ENCODE data around the gene RPL23.

The RPL23 gene

DNA sequence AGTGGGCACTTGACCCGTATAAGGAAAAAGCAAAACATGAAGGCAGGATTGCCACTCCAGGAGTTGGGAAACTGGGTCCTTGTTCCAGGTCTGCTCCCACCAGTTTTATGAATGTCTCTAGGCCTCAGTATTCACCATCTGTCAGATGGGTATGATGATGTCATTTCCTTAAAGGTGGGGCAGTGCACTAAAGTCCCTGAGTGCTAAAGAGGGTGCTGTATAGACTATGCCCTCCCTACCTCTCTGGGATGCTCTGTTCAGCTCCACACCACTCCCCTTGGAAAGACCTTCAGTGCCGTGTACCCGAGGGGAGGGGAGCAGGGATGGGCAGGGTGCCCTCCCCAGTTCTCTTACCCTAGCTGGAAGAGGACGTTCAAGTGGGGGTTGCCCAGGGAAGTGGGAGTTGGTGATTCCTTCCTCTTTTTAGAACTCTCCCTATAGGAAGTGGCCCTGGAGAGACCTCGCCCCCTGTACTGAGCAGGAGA lies 18.5 kb upstream of the RPL23 start:
- DNase-seq (ENCODE audit: low read depth) = no peak
- peak overlapping the region; percentile 97 for H3K4me3 ChIP-seq (ENCODE audit: control insufficient read depth, low read depth, low read length)
- TF ChIP-seq, protein P1, sequence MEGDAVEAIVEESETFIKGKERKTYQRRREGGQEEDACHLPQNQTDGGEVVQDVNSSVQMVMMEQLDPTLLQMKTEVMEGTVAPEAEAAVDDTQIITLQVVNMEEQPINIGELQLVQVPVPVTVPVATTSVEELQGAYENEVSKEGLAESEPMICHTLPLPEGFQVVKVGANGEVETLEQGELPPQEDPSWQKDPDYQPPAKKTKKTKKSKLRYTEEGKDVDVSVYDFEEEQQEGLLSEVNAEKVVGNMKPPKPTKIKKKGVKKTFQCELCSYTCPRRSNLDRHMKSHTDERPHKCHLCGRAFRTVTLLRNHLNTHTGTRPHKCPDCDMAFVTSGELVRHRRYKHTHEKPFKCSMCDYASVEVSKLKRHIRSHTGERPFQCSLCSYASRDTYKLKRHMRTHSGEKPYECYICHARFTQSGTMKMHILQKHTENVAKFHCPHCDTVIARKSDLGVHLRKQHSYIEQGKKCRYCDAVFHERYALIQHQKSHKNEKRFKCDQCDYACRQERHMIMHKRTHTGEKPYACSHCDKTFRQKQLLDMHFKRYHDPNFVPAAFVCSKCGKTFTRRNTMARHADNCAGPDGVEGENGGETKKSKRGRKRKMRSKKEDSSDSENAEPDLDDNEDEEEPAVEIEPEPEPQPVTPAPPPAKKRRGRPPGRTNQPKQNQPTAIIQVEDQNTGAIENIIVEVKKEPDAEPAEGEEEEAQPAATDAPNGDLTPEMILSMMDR (conservative IDR thresholded peaks at IDR 0.05; ENCODE audit: control insufficient read depth, insufficient read depth, low read depth, low read length) = no peak

DNA sequence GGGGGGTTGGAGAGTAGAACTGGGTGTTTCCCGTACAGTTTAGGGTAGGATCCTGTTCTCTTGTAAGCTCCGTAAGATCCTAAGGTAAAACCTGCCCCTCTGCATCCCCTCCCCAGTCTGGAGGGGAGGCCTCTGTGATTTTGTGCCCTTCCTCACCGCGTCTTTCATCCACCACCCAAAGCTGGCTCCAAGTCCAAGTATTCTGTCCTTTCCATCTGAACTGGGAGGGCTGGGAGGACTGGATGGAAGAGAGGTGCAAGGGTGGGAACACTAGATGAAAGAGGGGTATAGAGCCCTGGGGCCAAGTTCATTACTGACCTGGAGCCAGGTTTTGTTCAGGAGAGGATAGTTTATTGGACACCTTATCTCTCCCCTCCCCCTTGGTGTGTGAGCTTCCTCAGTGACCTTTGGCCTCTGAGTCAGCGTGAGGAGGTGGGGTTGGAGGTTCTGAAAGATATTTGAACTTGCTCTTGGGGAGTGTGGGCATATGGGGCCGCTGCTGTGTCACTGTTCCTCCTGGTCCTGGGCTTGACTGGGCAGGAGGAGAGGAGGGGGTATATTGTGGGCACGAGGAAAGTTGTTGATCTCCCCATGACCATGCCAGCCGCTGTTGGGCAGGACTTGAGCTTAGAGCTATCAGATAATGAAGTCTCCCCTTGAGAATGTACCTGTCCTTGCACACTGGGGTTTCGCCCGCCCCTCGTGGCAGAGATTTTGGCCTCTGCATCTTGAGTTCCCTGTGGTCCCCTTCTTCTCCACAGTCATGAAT lies 17.9 kb upstream of the RPL23 start:
- peak; percentile 87 for DNase-seq (ENCODE audit: low read depth)
- peak overlapping the region; percentile 97 for H3K4me3 ChIP-seq (ENCODE audit: control insufficient read depth, low read depth, low read length)
- TF ChIP-seq, protein P1 (conservative IDR thresholded peaks at IDR 0.05; ENCODE audit: control insufficient read depth, insufficient read depth, low read depth, low read length) = peak; percentile 27

DNA sequence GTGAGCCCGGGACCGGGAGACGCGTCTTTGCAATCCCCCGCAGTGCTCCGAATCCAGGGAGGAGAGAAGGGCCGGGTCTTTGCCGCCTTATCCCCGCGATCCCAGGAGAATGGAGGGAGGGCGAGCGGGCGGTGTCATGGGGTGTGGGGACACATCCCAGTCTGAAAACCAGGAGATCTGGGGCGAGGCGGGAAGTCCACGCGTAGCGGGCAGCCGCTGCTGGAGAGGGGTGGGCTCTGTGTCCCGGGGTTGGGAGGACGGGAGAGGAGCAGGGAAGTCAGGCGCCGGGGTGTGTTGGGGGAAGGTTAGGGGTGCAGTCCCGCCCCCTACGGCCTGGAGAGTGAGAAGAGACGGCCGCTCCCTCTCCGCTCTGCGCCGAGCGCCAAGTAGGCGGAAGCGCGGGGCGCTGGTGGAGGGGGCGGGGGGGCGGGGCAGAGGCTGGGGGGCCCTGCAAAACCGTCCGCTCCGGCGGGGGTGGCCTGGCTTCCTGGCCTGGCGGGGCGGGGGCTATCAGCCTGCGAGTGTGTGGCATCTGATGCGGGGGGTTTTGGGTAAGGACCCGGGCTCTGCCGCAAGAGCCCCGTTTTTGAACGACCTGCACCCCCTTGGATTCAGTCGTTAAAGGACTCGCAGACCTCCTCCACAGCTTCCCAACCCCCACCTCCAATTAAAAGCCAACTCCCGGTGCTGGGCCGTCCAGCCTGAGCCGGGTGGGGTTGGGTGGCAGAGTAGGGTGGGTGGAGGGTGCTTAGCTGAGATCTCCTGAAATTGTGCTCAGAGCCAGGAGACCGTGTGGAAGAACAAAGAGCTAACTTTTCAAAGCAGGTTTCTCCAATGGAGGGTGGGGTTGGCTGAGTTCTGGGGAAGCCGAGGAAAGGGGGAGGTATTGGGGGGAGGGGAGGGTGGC lies 17.0 kb upstream of the RPL23 start:
- H3K4me3 ChIP-seq (ENCODE audit: control insufficient read depth, low read depth, low read length) = peak overlapping the region; percentile 97
- TF ChIP-seq, protein P1 (conservative IDR thresholded peaks at IDR 0.05; ENCODE audit: control insufficient read depth, insufficient read depth, low read depth, low read length) = no peak
- DNase-seq (ENCODE audit: low read depth) = peak; percentile 53

DNA sequence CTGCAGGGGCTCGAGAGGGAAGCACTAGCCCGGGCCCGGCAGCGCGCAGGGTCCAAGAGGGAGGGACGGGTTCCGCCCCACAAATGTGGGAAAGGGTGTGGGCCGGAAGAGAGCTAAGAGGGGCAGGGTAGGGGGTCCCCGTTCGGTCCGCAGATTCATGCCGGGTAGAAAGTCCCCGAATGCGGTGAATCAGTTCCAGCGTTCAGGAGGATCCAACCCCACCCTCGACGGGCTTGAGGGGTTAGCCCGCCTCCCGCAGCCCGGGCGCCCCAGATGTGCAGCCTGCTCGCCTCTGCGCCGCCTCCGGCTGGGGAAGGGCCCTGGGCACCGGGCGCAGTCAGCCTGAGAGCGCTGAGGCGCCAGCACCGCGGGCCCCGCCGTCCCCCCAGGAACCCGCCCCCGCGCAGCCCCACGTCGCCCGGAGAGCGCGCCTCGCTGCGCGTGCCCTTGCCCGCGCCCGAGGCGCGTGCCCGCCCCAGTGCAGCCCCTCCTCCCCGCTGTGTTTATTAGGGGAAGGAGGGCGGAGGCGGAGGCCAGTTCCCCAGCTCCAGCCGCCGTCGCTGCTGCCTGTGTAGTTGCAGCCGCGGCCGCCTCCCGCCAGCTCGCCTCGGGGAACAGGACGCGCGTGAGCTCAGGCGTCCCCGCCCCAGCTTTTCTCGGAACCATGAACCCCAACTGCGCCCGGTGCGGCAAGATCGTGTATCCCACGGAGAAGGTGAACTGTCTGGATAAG lies 16.2 kb upstream of the RPL23 start, which contains the start of gene LASP1:
LASP1 (plus strand) TSS at position 533 of the 733 bp plus-strand sequence; CDS start at position 665, 132 bp downstream.
- H3K4me3 ChIP-seq (ENCODE audit: control insufficient read depth, low read depth, low read length) = peak within 1 kb of the TSS; percentile 97
- DNase-seq (ENCODE audit: low read depth) = peak; percentile 85
- TF ChIP-seq, protein P1 (conservative IDR thresholded peaks at IDR 0.05; ENCODE audit: control insufficient read depth, insufficient read depth, low read depth, low read length) = no peak

DNA sequence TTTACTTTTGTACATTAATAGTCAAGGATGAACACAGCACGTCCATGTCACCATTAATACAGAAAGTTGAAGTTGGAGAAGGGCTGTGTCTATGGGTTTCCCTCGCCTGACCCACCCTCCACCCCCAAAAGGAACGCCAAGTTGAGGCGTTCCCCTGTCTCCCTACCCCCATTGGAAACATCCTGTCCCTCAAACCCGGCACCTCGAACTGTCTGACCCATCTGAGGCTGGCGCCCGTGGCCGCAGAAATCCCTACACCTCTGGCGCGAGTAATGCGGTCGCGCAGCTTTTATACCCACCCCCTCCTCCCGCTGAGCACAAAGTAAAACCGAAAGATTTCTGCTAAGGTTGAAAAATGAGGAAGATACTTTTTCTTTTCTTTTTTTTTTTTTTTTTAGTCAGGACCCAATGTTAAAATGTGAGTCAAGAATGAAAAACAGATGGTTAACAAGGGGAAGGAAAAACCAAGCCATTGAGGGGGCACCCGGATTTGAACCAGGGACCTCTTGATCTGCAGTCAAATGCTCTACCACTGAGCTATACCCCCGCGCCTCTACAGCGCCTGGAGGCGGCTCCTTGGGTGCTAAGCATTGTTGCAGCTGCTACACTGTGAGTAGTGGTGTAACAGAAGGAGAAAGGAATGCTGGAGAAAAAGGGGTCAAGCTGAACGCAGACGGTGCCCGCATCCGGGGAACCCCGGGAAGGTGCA lies 15.4 kb upstream of the RPL23 start:
- TF ChIP-seq, protein P1 (conservative IDR thresholded peaks at IDR 0.05; ENCODE audit: control insufficient read depth, insufficient read depth, low read depth, low read length) = peak; percentile 9
- DNase-seq (ENCODE audit: low read depth) = peak; percentile 88
- H3K4me3 ChIP-seq (ENCODE audit: control insufficient read depth, low read depth, low read length) = peak overlapping the region; percentile 82

All from fibroblast of mammary gland (primary cell).